HepG2 (cell line): ENCODE results near the gene BACH2.

Experiments
- JUNB ChIP-seq: sonication (generic); formaldehyde crosslinking; IDR thresholded peaks from 2 replicates; pipeline ENCODE4 v1.8.0; 2022; ENCODE audit warnings: missing genetic modification reagents, mild to moderate bottlenecking, borderline replicate concordance
- MXI1 ChIP-seq: IDR thresholded peaks from 3 replicates; pipeline ENCODE4 v1.6.1; 2012; ENCODE audit warnings: low read depth, low read length, inconsistent platforms, borderline replicate concordance
- POLR2G ChIP-seq: fragments of 200-400 bp; formaldehyde crosslinking; IDR thresholded peaks from 2 replicates; pipeline ENCODE4 v1.6.1; 2018; ENCODE audit warnings: mild to moderate bottlenecking, low read depth, low read length, moderate library complexity

DNA sequence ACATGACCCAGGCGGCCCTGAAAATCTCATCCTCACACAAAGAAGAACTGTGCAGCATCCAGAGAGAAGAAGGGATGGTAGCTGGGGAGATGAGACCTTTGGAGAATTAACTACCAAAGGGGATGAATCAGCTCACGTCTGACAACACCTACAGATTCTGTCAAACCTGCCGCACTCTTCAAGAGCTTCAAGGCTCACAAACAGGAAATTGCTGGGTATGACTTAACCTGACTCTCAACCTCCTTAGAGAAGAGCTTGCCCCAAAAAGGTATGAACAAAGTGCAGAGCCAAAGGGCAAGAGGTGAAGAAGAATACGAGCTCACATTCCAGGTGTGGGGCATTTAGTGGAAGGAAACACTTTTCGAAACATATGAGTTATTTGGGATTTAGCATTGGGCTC, 139.8 kb downstream of the BACH2 start:
- TF ChIP-seq MXI1 (no peak), POLR2G (no peak), JUNB (CRISPR knock-in tag) (no peak)
